ENCODE results near the gene CHCHD10.

GRCh38 chr22:23722160-23722559 is 45.6 kb downstream of the CHCHD10 start:
- TF ChIP-seq CTCF (IDR thresholded peaks at IDR 0.05) (no peak), ZFX (IDR thresholded peaks at IDR 0.05; ENCODE audit: borderline replicate concordance) (no peak)

All from 22Rv1 (cell line).